Adipocyte (in vitro differentiated cells): ENCODE results near the gene SNX33.
"Not testable (repeated sequence)": the region's sequence is repeated elsewhere in the genome, so short reads cannot be mapped to it uniquely, and the experiment has no call there.

Source experiments
- DNase-seq: peaks from one replicate; pipeline ENCODE4 v3.0.0-alpha.2; 2015; ENCODE audit warnings: low read depth
- H3K27me3 ChIP-seq: replicated peaks from 2 replicates; pipeline ENCODE4 v1.7.0; 2013; ENCODE audit warnings: mild to moderate bottlenecking, low read length, moderate library complexity; ENCODE audit not compliant: control insufficient read depth, insufficient read depth
- H3K36me3 ChIP-seq: 2 replicates; pipeline ENCODE4 v1.7.0; 2013; ENCODE audit warnings: low read length, mild to moderate bottlenecking, moderate library complexity; ENCODE audit not compliant: control insufficient read depth, insufficient read depth, severe bottlenecking
- H3K4me1 ChIP-seq: 2 replicates; pipeline ENCODE4 v1.7.0; 2013; ENCODE audit warnings: mild to moderate bottlenecking, low read length, moderate library complexity; ENCODE audit not compliant: control insufficient read depth, insufficient read depth
- H3K4me3 ChIP-seq: 2 replicates; pipeline ENCODE4 v1.7.0; 2013; ENCODE audit warnings: mild to moderate bottlenecking, low read length, moderate library complexity
- H3K9ac ChIP-seq: 2 replicates; pipeline ENCODE4 v1.7.0; 2013; ENCODE audit warnings: mild to moderate bottlenecking, low read length, moderate library complexity
- H3K9me3 ChIP-seq: 2 replicates; pipeline ENCODE4 v1.7.0; 2013; ENCODE audit warnings: mild to moderate bottlenecking, low read length, moderate library complexity; ENCODE audit not compliant: control insufficient read depth

Gene SNX33

GRCh38 chr15:75709458-75709857 is 61.7 kb downstream of the SNX33 start:
- peaks cover 30% of the 10 kb centered on the region for H3K4me1 ChIP-seq
- not testable (repeated sequence) for DNase-seq, H3K4me3 ChIP-seq, H3K9ac ChIP-seq, H3K9me3 ChIP-seq, H3K36me3 ChIP-seq, H3K27me3 ChIP-seq

DNA sequence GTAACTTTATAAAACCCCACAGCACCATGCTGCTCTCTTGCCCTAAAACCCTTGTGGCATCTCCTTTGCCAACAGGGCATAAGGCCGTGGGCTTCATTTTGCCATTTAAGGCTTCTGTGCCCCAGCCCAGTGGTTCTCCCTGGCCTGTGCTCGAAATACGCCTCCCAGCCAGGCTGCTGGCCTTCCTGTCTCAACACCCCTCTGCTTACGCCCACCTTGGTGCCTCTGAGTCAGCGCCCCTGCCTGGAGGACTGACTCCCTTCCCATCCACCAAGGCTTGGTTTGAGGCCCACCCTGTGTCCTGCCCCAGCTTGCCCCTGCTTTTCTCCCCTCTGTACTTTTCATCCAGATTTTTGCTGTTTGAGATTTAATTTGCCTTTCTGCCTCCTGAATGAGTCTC is 63.2 kb downstream of the SNX33 start:
- H3K4me1 ChIP-seq, result peaks cover 31% of the 10 kb centered on the region
- not testable (repeated sequence) for H3K27me3 ChIP-seq, DNase-seq, H3K9ac ChIP-seq, H3K9me3 ChIP-seq, H3K36me3 ChIP-seq, H3K4me3 ChIP-seq

GRCh38 chr15:75711495-75711894 is 63.8 kb downstream of the SNX33 start:
- H3K4me1 ChIP-seq, result peaks cover 25% of the 10 kb centered on the region
- not testable (repeated sequence) for H3K27me3 ChIP-seq, H3K9me3 ChIP-seq, H3K36me3 ChIP-seq, H3K9ac ChIP-seq
- peak overlapping the region; percentile 65 for H3K4me3 ChIP-seq
- DNase-seq, result peak; percentile 34
